ENCODE data around the gene SLC23A3.

GRCh38 chr2:219122202-219122980 is 47.4 kb downstream of the SLC23A3 start:
- TF ChIP-seq CTCF (conservative IDR thresholded peaks at IDR 0.05 in 1 of 2, IDR thresholded peaks at IDR 0.05 in 1 of 2; ENCODE audit: extremely low read depth in 1 of 2, insufficient read depth in 1 of 2, low read depth in 1 of 2, low read length in 2 of 2) (no peak), EZH2 (IDR thresholded peaks at IDR 0.05; ENCODE audit: borderline replicate concordance, low read length) (no peak)
